ENCODE data around the gene IFI6.

DNA sequence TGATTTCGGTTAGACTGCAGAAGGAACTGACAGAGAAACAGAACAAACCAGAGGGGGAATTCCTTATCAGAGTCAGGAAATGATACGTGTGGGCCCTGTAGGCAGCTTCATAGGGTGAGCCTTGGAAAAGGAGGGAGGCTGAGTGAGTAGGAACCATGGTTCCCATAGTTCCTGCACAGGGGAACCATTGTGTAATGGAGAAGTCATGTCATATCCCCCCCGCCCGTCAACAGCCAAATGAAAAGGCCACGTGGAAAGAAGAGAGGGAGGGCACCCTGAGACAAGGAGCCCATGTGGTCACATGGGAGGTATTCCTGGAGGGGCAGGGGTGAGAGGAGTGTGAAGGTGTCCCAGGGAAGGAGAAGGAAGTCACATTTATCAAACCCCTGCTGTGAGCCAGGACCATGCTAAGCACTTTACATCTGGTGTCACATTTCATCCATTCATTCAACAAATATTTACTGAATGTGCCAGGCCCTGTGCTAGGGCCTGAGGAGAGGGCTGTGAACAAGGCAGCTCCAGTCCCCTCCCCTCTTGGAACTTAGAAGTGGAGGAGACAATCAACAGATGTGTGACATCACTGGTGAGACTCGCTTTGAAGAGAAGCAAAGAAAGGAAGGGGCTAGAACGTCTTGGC is 21.3 kb downstream of the IFI6 start:
- TF ChIP-seq, protein P1, sequence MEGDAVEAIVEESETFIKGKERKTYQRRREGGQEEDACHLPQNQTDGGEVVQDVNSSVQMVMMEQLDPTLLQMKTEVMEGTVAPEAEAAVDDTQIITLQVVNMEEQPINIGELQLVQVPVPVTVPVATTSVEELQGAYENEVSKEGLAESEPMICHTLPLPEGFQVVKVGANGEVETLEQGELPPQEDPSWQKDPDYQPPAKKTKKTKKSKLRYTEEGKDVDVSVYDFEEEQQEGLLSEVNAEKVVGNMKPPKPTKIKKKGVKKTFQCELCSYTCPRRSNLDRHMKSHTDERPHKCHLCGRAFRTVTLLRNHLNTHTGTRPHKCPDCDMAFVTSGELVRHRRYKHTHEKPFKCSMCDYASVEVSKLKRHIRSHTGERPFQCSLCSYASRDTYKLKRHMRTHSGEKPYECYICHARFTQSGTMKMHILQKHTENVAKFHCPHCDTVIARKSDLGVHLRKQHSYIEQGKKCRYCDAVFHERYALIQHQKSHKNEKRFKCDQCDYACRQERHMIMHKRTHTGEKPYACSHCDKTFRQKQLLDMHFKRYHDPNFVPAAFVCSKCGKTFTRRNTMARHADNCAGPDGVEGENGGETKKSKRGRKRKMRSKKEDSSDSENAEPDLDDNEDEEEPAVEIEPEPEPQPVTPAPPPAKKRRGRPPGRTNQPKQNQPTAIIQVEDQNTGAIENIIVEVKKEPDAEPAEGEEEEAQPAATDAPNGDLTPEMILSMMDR (IDR thresholded peaks at IDR 0.05) = no peak
- TF ChIP-seq EP300 (IDR thresholded peaks at IDR 0.05; ENCODE audit: low read depth) (no peak), POLR2A (IDR thresholded peaks at IDR 0.05) (no peak)
